Activated gamma-delta T cell treated with anti-CD3 and anti-CD28 coated beads, Interleukin-2, amount 50 U/mL, for 16 hours (primary cell): ENCODE results near the gene PDE4D.
A peak's percentile ranks its signal among the peaks of the same experiment; 100 is the strongest.
"Not testable (repeated sequence)": the region's sequence is repeated elsewhere in the genome, so short reads cannot be mapped to it uniquely, and the experiment has no call there.

ENCODE experiments used
- DNase-seq: peaks from one replicate; pipeline ENCODE4 v3.0.0-alpha.2; 2020; ENCODE audit warnings: low read depth

PDE4D gene

DNA sequence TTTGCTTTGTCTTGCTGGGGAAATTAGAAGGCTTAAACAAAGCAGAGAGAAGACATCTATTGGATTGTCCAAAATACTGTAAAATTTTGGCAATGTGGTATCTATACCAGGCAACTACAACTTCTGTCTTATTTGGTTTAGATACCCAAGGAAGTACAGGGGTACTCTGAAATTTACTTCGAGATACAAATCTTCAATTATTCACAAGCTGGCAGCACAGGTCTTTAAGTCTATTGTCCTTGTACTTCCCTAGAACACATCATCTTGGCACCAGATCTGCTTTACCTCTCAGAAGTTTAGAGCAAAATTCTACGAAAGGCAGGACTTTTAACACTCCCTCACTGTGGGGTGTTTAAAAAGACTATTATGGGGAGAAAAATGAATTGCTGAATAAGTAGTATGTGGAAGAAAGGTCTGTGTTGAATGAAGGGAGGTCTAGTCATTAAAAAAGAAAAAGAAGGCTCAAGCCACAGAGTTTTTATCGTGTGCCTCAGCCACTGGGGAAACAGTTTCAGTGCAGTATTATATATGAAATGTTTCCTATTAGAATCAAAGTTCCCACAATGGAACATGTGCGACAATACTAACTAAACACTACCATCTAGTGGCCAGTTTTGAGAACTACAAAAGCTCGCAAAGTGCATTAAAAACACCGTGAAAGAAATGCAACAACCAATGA is 93.7 kb downstream of the PDE4D start:
- peak; percentile 1 for DNase-seq

DNA sequence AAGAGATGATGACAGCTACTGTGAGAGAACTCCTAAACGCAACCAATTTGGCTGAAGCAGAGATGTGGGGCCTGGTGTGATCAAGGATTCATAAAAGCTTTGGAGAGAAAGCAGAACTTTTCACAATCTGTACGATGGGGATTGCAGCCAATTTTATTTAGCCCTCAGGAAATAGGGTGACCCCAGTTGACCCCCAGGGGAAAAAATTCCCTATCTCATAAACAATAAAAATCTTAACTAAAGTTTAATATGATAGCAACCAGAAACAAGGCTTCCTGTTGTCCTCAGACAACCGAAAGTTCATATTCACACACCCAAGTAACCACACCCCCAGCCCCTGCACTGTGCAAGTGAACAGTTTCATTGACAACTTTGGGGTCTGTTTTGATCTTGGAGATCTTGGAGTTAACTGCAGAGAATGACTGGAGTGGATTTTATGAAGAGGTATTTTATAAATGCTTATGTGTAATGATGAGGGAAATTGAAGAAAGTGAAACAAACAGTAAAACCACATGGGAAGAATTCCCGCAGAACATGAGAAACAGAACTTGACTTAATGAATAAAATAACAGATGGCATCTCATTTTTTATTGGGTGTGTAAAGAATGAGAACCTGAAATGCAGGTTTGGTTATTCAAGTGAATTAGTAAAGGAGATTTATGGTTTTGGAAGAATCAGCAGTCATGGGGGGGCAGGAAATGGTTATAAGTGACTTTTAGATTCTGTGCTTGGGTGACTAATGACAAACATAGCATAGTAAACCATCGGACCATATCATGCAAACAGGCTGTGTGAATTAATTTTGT is 94.5 kb downstream of the PDE4D start:
- DNase-seq, result no peak

DNA sequence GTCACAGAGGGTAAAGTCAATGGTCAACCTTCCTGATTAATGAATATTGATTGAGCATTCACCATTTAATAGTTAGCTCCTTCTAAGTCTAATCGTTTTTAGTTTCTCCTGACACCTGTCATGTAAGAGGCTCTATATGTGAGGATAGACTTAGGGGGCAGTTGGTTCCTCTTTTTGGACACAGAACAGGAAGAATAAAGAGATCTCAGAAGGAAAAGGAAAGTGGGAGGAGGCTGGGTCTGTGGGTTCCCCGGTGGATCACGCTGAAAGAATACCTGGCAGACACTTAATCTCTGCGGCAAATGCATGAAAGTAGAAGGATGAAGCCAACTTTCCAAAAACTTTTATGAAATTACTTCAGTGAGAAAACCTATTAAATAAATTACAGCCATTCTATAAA is 98.4 kb downstream of the PDE4D start:
- DNase-seq, result no peak

DNA sequence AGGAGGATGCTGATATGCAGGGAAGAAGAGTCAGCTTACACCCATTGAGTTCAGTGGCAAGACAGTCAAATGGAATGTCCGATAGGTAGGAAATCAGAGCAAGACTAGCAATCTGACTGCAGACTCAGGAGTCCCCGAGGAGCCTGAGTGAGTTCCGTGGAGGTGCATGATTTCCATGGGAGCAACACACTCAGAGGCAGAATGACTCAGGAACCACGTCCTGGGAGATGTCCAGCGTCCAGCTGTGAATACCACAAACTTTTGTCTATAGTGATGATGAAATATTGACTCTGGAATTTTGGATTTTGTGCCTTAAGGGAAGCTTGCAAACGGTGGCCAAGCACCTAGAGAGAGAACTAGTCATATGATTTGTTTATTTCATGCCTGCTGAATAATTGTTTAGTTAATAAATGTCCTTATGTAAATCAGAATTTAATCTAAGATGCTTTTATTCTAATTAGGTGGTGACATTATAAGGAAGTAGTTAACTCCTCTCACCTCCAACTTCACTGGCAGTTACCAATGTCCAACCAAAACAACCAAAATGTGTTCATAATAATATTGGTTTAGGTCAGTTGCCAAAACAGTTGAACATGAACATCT is 100.4 kb downstream of the PDE4D start:
- DNase-seq, result no peak

DNA sequence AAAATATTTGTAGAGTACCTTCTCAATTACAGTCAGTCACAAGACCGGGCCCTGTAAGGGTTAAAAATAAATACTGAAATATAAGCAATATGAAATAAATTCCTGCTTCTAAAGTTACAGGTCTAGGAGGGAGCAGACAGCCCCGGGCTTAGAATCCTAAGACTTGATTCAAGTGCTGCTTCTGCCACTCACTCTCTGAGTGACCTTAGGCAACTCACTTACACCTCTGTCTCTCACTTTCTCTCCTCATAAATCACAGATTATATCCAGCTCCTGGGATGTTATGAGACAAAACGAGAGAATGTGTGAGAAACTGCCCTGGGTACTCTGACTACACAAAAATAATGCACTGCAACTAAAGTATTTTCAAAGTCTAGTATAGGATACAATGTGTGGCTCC is 101.9 kb downstream of the PDE4D start:
- DNase-seq, result no peak

DNA sequence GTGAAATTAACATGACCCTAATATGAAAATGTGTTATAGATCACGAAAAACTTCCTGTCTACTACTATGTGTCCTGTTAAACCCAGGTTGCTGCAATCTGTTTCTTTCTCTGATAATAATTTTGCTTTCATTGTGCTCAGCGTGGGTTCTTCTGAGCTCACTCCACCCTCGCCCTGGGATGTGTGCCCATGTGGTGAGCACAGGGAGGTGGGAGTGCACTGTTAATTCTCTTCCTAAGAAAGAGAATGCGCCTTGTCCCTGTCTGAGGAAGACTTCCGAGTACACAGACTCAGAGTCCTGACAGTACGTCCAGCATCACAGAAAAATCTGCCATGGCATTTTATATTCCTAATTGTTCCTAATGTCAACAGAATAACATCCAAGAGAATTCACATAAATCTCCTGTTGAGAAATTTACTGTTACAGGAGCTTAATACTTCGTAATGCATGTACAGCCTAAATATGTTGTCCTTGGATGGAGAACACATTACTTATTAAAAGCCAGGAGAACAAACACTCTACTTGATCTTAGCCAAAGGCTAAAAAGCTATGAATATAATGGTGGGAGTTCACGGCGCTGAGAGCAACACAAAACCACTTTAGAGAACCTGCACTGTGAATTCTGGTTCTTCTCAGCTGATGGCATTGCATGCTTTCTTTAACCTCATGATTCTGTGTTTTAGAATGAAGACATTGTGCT is 102.6 kb downstream of the PDE4D start:
- no peak for DNase-seq

DNA sequence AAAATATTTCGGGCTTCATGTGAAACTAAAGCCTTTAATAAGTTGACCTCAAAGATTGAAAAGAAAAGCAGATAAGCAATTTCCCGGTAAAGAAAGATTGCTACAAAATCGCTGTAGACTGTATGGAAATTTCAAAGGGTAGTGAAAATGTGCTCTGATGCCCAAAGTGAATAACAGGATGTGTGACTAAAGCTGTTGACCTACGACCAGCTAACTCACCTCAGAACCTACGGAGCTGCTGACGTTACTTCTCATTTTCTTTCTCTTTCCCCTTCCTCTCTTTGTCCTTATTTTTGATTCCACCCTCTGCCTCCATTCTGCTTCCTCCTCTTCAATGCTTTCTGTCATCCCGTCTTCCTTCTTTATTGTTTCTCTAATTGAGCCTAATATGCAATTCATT is 103.2 kb downstream of the PDE4D start:
- DNase-seq, result no peak

DNA sequence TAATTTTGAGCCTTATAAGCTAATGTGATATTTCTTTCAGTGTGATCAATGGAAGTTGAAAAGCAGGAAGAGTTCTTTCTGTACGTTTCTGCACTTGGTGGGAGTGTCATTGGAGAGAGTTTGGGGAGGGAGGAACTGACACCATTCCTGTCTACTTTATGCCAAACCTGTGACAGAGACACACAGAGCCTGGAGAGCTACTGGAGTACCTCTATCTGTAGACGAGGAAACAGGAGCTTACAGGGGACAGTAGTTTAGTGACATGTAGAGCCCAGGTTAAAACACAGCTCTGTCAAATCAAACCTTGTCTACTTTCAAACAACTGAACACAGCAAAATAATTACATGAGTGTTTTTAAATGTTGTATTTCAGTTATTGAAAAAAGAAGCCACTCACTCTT is 103.6 kb downstream of the PDE4D start:
- no peak for DNase-seq

DNA sequence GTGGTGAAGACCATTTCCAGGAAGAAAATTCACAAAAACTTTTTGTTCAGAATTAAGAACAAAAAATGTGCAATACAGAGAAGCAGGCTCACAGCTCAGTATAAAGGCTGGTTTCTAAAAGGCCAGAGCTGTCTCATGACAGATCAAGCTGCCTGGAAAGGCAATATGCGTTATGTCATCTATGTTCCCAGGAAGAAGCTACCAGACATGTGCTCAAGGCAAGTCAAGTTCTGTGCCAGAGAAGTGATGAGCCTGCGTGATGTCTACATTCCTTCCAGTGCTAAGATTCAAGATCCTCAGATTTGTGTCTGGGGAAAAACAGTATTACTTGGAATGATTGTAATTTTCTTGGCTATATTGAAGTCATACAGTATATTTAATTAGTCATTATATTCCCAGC is 104.3 kb downstream of the PDE4D start:
- no peak for DNase-seq

DNA sequence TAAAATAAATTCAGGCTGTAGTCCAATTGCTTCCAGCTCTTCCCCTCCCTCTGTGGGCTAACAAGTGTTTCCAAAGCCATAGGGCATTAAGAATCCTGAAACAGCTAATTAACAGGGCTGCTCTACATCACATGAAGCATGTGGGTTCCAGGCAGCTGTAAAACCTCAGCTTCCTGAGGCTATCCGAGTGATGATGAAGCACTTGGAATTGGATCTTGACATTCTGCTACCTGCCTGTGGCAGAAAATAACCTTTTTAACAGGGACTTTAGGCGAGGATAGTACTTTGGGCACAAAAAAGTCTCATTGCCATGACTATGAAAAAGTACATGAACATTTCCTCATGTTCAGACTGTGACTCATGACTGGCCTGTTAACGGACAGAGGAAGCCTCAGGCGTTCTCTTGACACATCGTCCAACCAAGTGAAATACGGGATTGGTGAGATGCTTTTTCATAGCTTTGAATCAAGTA is 107.2 kb downstream of the PDE4D start:
- no peak for DNase-seq

DNA sequence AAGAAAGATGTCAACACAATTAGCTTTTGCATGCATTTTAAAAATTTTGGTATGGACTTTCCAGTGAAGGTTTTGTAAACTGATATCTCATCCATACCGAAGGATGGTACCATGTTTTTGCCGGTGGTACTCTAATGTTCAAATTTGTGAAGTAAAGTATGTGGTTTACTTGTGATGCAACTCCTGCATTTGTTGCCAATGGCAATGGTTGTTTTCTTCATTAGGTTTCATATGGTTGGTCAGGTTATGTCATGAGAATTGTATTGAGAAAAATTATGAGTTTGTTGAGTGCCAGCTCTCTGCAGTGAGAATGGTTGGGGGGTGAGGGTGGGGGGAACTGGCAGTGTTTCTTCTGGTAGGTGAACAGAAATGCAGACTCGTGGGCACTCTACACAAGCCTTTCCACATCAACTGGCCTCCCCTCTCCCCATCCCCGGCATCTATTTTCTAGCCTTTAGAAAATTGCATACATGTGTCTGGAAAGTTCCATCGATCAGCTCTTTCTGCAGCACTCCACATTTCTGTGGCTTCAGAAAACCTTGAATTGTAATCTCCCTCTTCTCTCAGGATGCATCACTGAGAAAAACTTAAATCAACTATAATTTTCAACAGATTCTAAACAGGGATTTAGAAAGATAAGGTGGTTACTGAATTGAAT is 107.7 kb downstream of the PDE4D start:
- DNase-seq, result no peak

DNA sequence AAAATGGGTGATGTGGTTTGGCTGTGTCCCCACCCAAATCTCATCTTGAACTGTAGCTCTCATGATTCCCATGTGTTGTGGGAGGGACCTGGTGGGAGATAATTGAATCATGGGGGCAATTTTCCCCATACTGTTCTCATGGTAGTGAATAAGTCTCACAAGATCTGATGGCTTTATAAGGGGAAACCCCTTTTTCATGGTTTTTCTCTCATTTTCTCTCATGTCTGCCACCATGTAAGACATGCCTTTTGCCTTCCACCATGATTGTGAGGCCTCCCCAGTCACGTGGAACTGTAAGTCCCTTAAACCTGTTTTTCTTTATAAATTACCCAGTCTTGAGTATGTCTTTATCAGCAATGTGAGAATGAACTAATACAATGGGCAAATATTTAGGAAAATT is 108.8 kb downstream of the PDE4D start:
- not testable (repeated sequence) for DNase-seq

DNA sequence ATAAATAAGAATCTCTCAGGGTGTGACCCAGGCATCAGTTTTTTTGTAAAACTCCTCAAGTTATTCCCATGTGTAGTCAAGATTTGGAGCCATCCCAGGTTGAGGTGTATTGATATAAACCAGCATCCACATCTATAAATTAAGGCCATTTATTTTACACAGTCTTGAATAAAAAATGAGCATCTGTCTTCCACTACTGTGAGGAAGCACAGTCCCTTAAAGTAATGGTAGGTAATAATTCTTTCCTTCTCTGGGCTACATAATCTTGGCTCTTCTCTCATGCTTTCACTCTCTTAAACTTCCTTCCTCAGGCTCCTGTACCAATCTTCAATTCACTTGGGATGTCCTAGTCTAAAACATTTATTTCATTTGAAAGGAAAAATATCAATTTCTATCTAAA is 110.3 kb downstream of the PDE4D start:
- DNase-seq, result no peak

DNA sequence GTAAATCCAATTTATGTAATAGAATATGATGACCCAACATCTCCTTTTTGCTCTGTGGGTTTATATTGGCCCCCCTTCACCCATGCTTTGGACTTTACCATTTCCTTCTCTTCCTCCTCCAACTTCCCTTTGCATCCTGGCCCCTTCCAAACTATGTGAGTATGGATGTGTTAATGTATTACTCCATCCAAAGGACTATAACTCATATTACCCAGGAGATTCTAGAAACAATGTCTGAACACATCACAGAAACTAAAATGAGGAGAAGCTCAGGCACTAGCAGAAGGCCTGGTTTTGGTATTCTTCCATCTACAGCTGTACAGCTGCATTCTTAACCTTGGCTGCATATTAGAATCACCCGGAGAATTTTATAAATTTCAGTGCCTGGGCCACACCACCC is 110.7 kb downstream of the PDE4D start:
- no peak for DNase-seq

DNA sequence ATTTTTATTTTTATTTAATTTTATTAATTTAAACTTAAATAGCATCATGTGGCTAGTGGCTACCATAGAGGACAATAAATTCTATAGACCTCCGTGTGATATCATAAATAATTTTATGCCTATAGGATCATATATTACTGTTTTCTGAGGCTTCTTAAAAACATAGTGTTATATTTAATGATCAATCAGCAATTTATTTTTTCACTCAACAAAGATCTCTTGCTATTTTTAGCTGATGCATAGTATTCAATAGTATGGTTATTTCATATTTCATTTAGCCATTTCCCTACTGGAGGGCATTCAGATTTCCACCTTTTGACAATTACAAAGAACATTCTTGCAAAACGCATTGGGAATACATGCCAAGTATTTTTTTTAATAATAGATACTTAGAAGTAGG is 114.1 kb downstream of the PDE4D start:
- DNase-seq, result no peak

DNA sequence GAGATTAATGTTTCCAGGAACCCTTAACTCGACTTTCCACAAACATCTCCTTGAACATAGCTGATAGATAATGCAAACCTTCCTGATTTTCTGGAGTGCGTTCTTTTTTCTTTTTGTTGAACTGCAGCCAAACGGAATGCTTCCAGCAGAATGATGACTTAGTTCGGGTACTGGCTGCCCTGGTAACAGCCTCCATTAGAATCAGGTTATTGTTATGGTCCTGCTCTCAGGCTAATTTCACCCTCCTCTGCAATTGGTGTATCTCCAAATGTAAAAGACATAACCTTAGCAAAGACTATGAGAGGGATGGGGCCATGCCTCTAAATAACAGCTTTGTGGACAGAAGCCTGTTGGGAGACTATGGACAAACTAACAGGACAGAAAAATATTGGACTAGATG is 116.5 kb downstream of the PDE4D start:
- no peak for DNase-seq

DNA sequence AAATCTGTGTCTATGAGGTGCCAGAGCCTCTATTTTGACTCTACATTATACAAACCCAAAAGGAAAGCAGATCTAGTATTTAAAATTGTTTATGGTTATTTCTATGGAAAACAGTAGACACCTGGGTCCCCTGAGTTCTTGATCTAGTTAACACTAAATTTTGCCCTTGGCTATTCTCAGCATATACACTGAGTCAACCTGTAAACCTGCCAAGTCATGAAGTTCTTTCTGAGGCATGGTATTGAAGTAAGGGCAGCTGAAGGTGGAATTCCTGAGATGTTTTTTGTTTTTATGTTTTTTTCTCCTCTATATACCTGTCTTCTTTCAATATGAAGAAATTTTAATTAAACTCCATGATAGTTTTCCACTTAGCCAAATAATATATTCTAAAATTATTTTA is 120.2 kb downstream of the PDE4D start:
- no peak for DNase-seq

DNA sequence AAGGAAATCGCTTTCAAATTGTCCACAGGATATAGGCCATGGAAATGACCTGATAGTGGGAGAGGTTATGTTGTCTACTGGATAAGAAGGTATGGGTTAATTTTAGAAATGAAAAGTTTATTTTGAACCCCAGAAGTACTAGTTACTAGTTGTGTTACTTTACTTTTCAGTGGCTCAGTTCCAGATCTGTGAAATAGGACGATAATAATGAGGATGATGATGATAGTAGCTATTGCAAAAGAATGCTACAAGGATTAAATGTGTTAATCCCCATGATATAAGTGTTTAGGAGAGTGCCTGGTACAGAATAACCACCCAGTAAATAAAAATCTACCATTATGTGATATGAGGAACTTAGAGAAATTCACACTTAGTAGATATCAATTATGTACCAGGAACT is 120.8 kb downstream of the PDE4D start:
- DNase-seq, result no peak

DNA sequence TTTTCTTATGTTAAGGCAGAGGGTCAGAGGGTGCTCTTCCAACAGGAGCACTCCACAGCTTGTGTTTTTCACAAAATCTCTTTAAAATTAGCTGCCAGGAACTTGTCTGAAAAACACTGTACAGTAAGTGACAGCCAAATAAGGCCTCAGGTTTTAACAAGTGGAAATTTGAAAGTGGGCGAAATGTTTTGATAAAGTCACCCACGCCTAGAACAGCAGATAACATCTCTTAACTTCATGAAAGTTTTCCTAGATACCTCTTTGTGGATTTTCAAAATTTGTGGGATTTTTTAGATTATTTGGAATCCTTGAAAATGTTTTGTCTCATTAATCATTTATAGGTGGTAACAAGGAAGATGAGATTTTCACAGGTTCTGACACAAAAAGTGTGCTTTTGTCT is 121.3 kb downstream of the PDE4D start:
- DNase-seq, result no peak

DNA sequence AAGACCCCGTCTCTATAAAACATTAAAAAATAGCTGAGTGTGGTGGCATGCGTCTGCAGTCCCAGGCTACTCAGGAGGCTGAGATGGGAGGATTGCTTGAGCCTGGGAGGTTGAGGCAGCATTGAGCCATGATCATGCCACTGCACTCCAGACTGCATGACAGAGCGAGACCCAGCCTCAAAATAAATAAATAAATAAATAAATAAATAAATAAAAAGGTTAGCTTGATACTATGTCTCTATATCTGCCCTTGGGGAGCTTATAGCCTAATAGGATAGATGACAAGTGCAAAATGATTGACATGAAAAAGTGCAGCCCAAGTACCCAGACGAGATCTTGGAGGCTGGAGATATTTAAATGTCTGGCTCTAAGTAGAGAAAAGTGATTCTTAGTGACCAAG is 122.6 kb downstream of the PDE4D start:
- no peak for DNase-seq

DNA sequence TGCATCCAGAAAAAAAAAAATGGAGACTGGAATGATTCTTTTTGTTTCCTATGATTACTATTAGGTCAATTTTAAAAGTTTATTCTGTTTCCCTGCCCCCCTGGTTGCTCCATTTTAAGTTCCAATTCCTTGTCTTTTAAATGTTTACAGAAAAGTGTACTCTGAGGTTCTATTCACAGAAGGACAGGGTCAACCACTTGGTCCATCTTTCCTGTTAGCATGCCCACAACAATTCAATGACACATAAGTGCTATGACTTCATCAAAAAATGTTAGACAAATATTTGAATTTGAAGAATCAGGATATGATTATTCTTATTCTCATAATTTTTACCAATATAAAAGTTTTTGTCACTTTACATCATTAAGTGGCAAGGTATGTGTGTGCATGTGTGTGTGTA is 123.7 kb downstream of the PDE4D start:
- DNase-seq, result no peak

DNA sequence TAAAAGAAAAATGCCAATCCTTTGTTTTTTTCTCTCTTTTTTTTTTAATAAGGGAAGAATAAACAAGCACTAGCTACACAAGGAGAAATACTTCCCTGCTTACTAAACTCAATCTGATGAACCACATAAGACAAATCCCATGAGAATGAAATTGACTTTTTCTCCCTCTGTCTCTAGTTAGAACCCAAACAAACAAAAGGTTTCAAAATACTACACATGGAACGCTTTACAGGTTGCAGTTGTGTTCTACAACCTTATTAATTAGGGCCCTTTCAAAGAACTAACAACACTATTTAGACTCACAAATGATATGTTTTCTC is 124.5 kb downstream of the PDE4D start:
- no peak for DNase-seq
